Activated CD4-positive, alpha-beta memory T cell treated with anti-CD3 and anti-CD28 coated beads for 36 hours (primary cell): ENCODE data around the gene SH2B2. TPM values are rescaled to one million over a fixed set of nuclear protein-coding genes. Genes with fewer than 3 reads are reported as not detected.
A peak's percentile ranks its signal among the peaks of the same experiment; 100 is the strongest.
"Not testable (repeated sequence)": the region's sequence is repeated elsewhere in the genome, so short reads cannot be mapped to it uniquely, and the experiment has no call there.

ENCODE experiments used
- CTCF ChIA-PET: fragments of 350-600 bp; sonication (Branson Sonifier 250); formaldehyde crosslinking; loops from one replicate; lab custom pipeline; 2021; ENCODE audit warnings: antibody characterized with exemption, inconsistent platforms; lab: Charles Lee
- POLR2A ChIA-PET: fragments of 350-600 bp; sonication (Branson Sonifier 250); formaldehyde crosslinking; loops from one replicate; lab custom pipeline; 2021; ENCODE audit warnings: antibody characterized with exemption; lab: Charles Lee
- DNase-seq: peaks from one replicate; pipeline ENCODE4 v3.0.0-alpha.2; 2020
- H3K27ac Mint-ChIP-seq: one replicate; pipeline ENCODE4 v1.8.0; 2021; ENCODE audit warnings: mixed read lengths
- H3K27me3 Mint-ChIP-seq: one replicate; pipeline ENCODE4 v1.8.0; 2021; ENCODE audit warnings: mixed read lengths
- H3K36me3 Mint-ChIP-seq: one replicate; pipeline ENCODE4 v1.8.0; 2021; ENCODE audit warnings: mixed read lengths
- H3K4me1 Mint-ChIP-seq: one replicate; pipeline ENCODE4 v1.8.0; 2021; ENCODE audit warnings: low read depth, mixed read lengths
- H3K4me3 Mint-ChIP-seq: one replicate; pipeline ENCODE4 v1.8.0; 2021; ENCODE audit warnings: mild to moderate bottlenecking, mixed read lengths
- H3K9me3 Mint-ChIP-seq: one replicate; pipeline ENCODE4 v1.8.0; 2021; ENCODE audit warnings: mixed read lengths
- intact Hi-C: fragments of 100-400 bp; cut with micrococcal nuclease; formaldehyde crosslinking; loops from one replicate; pipeline ENCODE4 v1.15.1; 2023
- total RNA-seq, 2 experiments: library from RNA; stranded (reverse); gene quantifications; one replicate each; pipeline ENCODE4 v1.2.3, GENCODE V29; 2021

Gene SH2B2
- total RNA-seq, 2 experiments from 2014 or later = 3.8 to 4.7 TPM

DNA sequence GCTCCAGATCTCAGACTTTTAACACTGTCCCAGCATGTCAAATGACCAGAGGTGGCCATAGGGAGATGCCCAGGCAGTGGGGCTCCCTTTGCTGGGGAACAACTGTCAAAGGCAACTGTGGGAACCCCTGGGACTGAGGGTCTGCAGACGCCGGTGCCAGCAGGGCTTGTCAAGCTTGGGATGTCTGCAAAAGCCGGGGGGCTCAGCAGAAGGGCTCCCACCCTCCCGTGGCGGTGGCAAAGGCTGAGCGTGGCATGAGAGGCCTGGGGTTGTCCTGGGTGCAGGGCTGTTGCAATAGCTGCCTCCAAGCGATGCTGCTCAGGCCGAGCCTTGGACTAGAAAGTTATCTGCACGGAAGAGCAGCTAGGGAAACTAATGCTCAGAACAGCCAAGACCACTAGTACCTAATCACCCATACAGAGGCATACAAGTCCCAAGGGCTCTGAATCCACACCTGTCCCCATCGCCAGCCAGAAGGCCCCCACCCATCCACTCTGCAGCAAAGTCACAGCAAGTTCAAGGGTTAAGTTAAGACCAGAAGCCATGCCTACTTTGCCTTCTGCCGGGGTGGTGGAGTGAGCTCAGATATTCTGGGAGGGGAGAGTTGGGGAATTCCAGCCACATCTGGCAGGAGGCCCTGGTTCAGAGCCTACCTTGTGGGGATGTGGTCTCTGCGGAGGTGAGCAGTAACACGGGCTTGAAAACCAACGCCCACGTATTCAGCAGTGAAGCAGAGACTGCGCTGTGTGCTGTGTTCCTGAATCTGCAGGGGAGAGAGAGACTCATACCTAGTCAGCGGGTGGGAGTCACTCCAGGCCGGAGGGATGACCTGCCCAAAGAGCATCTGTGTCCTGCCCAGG, 4.6 kb downstream of the SH2B2 start:
- H3K4me3 Mint-ChIP-seq = no peak overlapping the region
- no peaks in the 10 kb centered on the region for H3K36me3 Mint-ChIP-seq
- H3K4me1 Mint-ChIP-seq = peaks cover 24% of the 10 kb centered on the region
- ChIA-PET POLR2A (no interaction called here), CTCF (interaction anchor here (1.2 kb wide), 1 partner anchor 11 kb away, joined by 3 read pairs; no protein-coding TSS in a partner anchor)
- peak; percentile 61 for DNase-seq
- no peak overlapping the region for H3K27ac Mint-ChIP-seq
- H3K27me3 Mint-ChIP-seq = no peaks in the 10 kb centered on the region
- intact Hi-C loops = no loop called here
- no peaks in the 10 kb centered on the region for H3K9me3 Mint-ChIP-seq

DNA sequence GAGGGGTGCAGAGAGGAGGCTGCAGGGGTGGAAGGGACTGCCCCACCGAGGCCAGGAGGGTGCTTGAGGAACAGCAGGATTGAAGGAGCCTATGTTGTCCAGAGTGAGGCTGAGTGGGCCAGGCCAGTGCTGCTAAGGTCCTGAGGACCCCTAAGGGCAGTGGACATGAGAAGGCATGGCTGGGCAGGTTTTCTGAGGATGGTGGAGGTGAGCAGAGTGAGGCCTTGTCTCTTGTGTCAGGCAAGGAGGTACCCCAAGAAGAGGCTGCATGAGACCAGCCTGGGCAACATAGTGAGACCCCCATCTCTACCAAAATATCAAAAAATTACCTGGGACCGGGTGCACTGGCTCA, 5.2 kb downstream of the SH2B2 start:
- H3K27ac Mint-ChIP-seq = no peak overlapping the region
- no peaks in the 10 kb centered on the region for H3K27me3 Mint-ChIP-seq
- H3K4me3 Mint-ChIP-seq = no peak overlapping the region
- no peaks in the 10 kb centered on the region for H3K9me3 Mint-ChIP-seq
- ChIA-PET CTCF (no interaction called here), POLR2A (no interaction called here)
- no peaks in the 10 kb centered on the region for H3K36me3 Mint-ChIP-seq
- intact Hi-C loops = no loop called here
- DNase-seq = no peak
- peaks cover 24% of the 10 kb centered on the region for H3K4me1 Mint-ChIP-seq

DNA sequence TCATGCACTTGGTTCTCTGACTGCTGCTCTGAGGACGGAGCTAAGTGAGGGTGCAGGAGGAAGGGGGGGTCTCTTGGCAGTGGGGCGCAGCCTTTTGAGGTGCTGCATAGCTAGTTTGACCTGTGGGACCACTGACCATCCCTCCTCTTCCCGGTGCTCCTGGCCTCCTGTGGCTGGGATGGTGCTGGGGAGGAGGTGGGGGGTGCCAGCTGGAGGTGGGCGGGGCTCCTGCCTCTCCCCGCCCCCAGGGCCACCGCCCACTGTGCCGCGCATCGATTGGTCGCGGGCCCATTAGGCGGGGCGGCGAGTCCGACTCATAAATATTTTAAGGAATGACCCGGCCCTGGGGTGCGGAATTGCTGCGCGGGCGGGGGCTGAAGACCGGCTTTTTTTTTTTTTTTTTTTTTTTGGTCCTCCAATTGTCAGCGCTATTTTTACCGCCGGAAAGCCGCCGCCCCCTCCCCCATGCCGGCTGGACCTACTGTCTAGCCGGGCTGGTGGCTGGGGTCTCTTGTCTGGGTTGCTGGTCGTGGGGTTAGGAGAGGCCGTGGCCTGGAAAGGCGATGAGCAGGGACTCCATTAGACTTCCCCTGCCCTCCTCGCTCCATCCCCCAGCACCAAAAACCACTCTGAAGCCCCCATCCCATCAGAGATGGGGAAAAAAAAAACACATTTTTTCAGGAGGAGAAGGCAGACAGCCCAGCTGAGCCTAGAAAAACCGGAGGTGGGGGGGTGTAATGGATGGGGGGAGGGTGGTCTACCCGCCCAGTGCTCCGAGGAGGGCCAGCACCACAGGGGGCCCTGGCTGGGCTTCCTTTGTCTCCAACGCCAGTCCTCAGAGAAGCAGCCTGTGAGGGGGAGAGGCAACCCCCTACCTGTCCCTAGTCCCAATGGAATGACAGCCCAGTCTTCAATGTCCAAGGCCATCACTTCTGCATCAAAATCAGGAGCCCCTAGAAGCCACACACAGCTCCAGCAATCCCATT, 6.4 kb downstream of the SH2B2 start:
- intact Hi-C loops = no loop called here
- ChIA-PET POLR2A (no interaction called here), CTCF (no interaction called here)
- DNase-seq = no peak
- Mint-ChIP-seq H3K27me3 (no peaks in the 10 kb centered on the region), H3K27ac (no peak overlapping the region), H3K4me3 (no peak overlapping the region), H3K9me3 (no peaks in the 10 kb centered on the region), H3K36me3 (no peaks in the 10 kb centered on the region), H3K4me1 (peaks cover 24% of the 10 kb centered on the region)

DNA sequence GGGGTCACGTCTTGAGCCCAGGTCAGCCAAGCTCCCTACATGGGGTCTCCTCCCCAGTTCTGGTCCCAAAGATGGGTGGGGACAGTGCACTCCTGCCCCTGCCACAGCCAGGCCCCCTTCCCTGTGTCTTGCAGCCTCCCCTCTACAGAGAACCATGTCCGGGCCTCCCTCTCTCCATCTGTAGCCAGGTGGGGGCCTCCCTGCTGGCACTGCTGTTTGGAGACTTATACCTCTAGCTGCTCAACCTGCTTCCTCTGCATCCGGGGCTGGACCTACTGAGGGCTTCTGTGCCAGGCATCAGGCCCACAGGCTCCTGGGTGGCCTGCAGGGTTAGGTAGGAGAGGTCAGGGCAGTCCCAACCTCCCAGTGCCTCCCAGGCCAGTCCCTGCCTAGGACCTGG, 7.9 kb downstream of the SH2B2 start:
- intact Hi-C loops = no loop called here
- no peak overlapping the region for H3K27ac Mint-ChIP-seq
- no peaks in the 10 kb centered on the region for H3K36me3 Mint-ChIP-seq
- DNase-seq = no peak
- H3K27me3 Mint-ChIP-seq = no peaks in the 10 kb centered on the region
- H3K4me3 Mint-ChIP-seq = no peak overlapping the region
- H3K4me1 Mint-ChIP-seq = peaks cover 12% of the 10 kb centered on the region
- POLR2A ChIA-PET = no interaction called here
- CTCF ChIA-PET = interaction anchor here (1.3 kb wide), 1 partner anchor 12 kb away, joined by 3 read pairs; no protein-coding TSS in a partner anchor
- no peaks in the 10 kb centered on the region for H3K9me3 Mint-ChIP-seq

DNA sequence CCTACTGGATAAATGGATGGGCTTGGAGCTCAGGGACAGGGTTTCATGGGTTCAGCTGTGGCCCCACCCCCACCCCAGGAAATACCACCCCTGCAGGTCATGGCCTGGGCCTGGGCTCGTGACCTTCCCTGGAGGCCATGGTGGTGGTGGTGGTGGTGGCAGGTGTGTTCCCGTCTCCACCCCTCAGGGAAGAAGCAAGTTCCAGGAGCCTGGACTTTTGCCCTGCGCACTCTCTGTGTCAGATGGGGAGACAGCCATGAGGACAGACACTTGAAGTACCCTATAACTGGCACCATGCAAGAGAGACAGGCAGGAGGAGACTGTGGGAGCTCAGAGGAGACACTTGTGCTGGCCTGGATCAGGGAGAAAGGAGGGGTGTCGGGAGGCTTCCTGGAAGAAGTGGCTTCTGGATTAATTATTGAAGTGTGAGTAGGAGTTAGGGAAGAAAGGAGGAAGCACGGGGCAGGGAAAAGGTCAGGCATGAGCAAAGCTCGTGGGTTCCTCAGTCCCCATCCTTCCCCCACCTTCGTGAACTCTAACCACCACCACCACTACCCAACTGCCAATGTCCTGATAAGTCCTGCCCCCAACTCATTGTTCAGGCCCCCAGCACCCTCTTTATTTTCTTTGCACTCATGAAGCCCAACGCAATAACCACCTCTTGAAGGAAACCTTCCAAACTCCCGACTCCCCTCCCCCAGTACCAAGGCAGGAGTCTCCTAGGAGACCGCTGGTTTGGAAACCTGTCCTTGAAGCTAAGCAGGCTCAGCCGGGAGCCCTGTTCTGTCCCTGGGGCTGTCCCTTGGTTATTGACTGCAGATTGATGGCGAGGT, 8.9 kb downstream of the SH2B2 start:
- Mint-ChIP-seq H3K4me3 (no peak overlapping the region), H3K27me3 (no peaks in the 10 kb centered on the region), H3K36me3 (no peaks in the 10 kb centered on the region), H3K4me1 (peaks cover 12% of the 10 kb centered on the region), H3K27ac (no peak overlapping the region), H3K9me3 (no peaks in the 10 kb centered on the region)
- DNase-seq = no peak
- POLR2A ChIA-PET = no interaction called here
- CTCF ChIA-PET = interaction anchor here (1.1 to 1.3 kb wide), 2 partner anchors 8 to 13 kb away, joined by 3 to 4 read pairs; no protein-coding TSS in a partner anchor
- intact Hi-C loops = no loop called here

DNA sequence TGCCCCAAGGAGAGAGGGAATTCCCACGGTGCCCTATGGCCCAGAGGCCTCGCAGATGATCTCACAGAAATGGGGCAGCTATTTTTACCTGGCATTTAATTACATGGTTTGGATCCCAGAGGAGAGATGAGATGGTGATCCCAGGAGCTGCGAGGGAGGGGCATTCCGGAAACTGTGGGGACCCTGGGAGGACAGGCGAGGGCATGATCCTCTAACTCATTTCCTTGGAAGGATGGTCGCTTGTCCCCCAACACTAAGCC, 9.4 kb downstream of the SH2B2 start:
- H3K9me3 Mint-ChIP-seq = no peaks in the 10 kb centered on the region
- H3K27ac Mint-ChIP-seq = no peak overlapping the region
- H3K4me3 Mint-ChIP-seq = no peak overlapping the region
- CTCF ChIA-PET = interaction anchor here (1.1 kb wide), 1 partner anchor 8 kb away, joined by 4 read pairs; no protein-coding TSS in a partner anchor
- POLR2A ChIA-PET = no interaction called here
- peaks cover 9% of the 10 kb centered on the region for H3K4me1 Mint-ChIP-seq
- no peak for DNase-seq
- no peaks in the 10 kb centered on the region for H3K27me3 Mint-ChIP-seq
- intact Hi-C loops = no loop called here
- no peaks in the 10 kb centered on the region for H3K36me3 Mint-ChIP-seq

DNA sequence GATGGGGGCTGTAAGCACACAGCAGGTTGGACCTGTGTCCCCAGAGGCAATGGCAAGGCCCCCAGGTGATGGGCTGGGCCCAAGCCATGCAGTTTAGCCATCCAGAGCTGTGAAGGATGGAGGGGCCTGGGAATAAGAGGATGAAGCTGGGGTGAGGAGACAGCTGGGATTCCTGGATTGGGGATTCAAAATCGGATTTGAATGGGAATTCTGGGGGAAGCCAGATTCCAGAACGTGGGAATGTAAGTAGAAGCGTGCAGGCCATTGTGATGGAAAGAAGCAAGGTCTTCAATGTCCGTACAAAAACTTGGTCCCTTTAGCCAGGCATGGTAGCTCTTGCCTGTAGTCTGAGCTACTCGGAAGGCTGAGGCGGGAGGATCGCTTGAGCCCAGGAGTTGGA, 9.8 kb downstream of the SH2B2 start:
- Mint-ChIP-seq H3K36me3 (no peaks in the 10 kb centered on the region), H3K9me3 (no peaks in the 10 kb centered on the region), H3K4me1 (peaks cover 5% of the 10 kb centered on the region), H3K27me3 (no peaks in the 10 kb centered on the region), H3K4me3 (no peak overlapping the region), H3K27ac (no peak overlapping the region)
- ChIA-PET POLR2A (no interaction called here), CTCF (interaction anchor here (1.1 kb wide), 1 partner anchor 9 kb away, joined by 4 read pairs; no protein-coding TSS in a partner anchor)
- no peak for DNase-seq
- intact Hi-C loops = no loop called here

DNA sequence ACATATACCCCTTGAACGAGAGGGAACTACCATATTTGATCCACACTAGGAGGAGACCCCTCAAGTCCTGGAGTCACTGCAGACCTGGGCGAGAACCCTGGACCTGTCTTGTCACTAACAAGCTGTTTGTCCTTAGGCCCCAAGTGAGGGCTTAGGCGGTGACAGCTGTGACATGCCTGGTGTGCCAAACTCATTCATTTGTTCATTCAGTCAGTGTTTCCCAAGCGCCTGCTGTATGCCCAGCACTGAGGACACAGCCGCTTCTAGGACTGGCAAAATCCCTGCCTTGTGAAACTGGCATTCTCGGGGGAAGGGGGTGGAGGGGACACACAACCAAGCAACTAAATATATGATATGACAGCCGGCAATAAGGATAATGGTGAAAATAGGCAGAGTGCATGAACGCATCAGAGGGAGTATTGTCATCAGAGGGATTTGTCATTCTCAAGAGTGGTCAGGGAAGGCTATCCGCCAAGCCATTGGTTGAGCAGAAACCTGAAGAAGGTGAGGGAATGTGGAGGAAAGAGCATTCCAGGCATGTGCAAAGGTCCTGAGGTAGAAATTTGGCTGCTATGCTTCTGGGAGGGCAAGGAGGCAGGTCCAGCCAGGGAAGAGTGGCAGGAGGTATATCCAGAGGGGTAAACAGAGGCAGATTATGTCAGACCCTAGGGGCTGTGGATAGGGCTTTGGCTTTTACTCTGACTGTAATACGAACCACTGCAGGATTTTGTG, 11.0 kb downstream of the SH2B2 start:
- H3K4me1 Mint-ChIP-seq = no peaks in the 10 kb centered on the region
- CTCF ChIA-PET = no interaction called here
- H3K27ac Mint-ChIP-seq = no peak overlapping the region
- POLR2A ChIA-PET = no interaction called here
- DNase-seq = no peak
- H3K36me3 Mint-ChIP-seq = no peaks in the 10 kb centered on the region
- H3K27me3 Mint-ChIP-seq = no peaks in the 10 kb centered on the region
- H3K4me3 Mint-ChIP-seq = no peak overlapping the region
- intact Hi-C loops = no loop called here
- no peaks in the 10 kb centered on the region for H3K9me3 Mint-ChIP-seq

DNA sequence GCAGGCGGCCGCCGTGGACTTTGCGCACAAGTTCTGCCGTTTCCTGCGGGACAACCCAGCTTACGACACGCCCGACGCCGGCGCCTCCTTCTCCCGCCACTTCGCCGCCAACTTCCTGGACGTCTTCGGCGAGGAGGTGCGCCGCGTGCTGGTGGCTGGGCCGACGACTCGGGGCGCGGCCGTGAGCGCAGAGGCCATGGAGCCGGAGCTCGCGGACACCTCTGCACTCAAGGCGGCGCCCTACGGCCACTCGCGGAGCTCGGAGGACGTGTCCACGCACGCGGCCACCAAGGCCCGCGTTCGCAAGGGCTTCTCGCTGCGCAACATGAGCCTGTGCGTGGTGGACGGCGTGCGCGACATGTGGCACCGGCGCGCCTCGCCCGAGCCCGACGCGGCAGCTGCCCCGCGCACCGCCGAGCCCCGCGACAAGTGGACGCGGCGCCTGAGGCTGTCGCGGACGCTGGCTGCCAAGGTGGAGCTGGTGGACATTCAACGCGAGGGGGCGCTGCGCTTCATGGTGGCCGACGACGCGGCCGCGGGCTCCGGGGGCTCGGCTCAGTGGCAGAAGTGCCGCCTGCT, 14.1 kb downstream of the SH2B2 start:
- intact Hi-C loops = no loop called here
- Mint-ChIP-seq H3K36me3 (no peaks in the 10 kb centered on the region), H3K4me1 (peaks cover 4% of the 10 kb centered on the region), H3K4me3 (no peak overlapping the region), H3K9me3 (no peaks in the 10 kb centered on the region), H3K27ac (no peak overlapping the region), H3K27me3 (no peaks in the 10 kb centered on the region)
- no peak for DNase-seq
- CTCF ChIA-PET = interaction anchor here (1.2 kb wide), 1 partner anchor 13 kb away, joined by 6 read pairs; no protein-coding TSS in a partner anchor
- POLR2A ChIA-PET = no interaction called here

DNA sequence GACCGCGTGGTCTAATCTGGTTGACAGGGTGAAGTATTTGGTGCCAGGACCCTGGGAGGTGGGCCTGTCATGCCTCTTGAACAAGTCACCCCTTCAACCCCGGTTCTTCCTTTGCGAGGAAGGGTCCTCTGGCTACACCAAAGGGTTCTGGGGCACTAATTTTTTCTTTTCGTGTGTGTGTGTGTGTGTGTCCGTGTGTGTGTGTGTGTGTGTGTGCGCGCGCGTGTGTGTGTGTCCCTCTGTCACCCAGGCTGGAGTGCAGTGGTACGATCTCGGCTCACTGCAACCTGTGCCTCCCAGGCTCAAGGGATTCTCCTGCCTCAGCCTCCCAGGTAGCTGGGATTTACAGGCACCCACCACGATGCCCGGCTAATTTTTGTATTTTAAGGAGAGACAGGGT, 14.7 kb downstream of the SH2B2 start:
- DNase-seq, H3K36me3 Mint-ChIP-seq, H3K4me1 Mint-ChIP-seq, H3K4me3 Mint-ChIP-seq, intact Hi-C loops, H3K27me3 Mint-ChIP-seq, H3K27ac Mint-ChIP-seq, H3K9me3 Mint-ChIP-seq, POLR2A ChIA-PET: not testable (repeated sequence)
- CTCF ChIA-PET = interaction anchor here (1.2 kb wide), 1 partner anchor 13 kb away, joined by 6 read pairs; no protein-coding TSS in a partner anchor

DNA sequence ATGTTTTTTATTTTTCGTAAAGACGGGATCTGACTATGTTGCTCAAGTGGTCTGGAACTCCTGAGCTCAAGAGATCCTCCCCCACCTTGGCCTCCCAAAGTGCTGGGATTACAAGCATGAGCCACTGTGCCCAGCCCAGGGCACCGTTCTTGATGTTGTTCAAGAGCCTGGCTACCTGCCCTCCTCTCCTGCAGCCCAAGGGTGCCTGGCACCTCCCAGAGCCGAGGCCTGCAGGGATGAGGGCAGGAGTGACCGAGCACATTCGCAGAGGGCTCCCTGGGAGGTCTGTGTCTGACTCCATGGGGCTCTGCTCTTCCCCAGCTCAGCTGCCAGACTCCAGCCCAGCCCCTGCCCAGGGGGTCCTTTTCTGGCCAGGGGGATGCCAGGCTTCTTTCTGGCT, 15.4 kb downstream of the SH2B2 start:
- intact Hi-C loops = no loop called here
- CTCF ChIA-PET = interaction anchor here (1.2 kb wide), 1 partner anchor 14 kb away, joined by 6 read pairs; no protein-coding TSS in a partner anchor
- POLR2A ChIA-PET = no interaction called here
- H3K4me3 Mint-ChIP-seq = no peak overlapping the region
- H3K27me3 Mint-ChIP-seq = no peaks in the 10 kb centered on the region
- H3K4me1 Mint-ChIP-seq = peaks cover 9% of the 10 kb centered on the region
- H3K36me3 Mint-ChIP-seq = no peaks in the 10 kb centered on the region
- no peak overlapping the region for H3K27ac Mint-ChIP-seq
- no peaks in the 10 kb centered on the region for H3K9me3 Mint-ChIP-seq
- no peak for DNase-seq
